BE2C (cell line): Measurements from ENCODE around the gene CCR6.

Experiments used
- DNase-seq: peaks from one replicate; pipeline ENCODE4 v3.0.0-alpha.2; 2020
- H3K27me3 ChIP-seq: fragments of 250-450 bp; sonication (Bioruptor Pico); 2 replicates; pipeline ENCODE4 v1.5.1; 2020; ENCODE audit warnings: mild to moderate bottlenecking
- H3K36me3 ChIP-seq: fragments of 250-450 bp; sonication (Bioruptor Pico); 2 replicates; pipeline ENCODE4 v1.5.1; 2020; ENCODE audit warnings: mild to moderate bottlenecking
- H3K4me1 ChIP-seq: fragments of 250-450 bp; sonication (Bioruptor Pico); 2 replicates; pipeline ENCODE4 v1.5.1; 2020
- H3K4me3 ChIP-seq: 2 replicates; pipeline ENCODE4 v1.5.1; 2011; ENCODE audit warnings: low read depth, low read length
- H3K9me3 ChIP-seq: fragments of 250-450 bp; sonication (Bioruptor Pico); 2 replicates; pipeline ENCODE4 v1.5.1; 2020
- TF ChIP-seq, protein P1 (sequence below): IDR thresholded peaks from 2 replicates; pipeline ENCODE4 v1.5.1; 2012; ENCODE audit warnings: mild to moderate bottlenecking, low read depth, low read length

Gene CCR6

DNA sequence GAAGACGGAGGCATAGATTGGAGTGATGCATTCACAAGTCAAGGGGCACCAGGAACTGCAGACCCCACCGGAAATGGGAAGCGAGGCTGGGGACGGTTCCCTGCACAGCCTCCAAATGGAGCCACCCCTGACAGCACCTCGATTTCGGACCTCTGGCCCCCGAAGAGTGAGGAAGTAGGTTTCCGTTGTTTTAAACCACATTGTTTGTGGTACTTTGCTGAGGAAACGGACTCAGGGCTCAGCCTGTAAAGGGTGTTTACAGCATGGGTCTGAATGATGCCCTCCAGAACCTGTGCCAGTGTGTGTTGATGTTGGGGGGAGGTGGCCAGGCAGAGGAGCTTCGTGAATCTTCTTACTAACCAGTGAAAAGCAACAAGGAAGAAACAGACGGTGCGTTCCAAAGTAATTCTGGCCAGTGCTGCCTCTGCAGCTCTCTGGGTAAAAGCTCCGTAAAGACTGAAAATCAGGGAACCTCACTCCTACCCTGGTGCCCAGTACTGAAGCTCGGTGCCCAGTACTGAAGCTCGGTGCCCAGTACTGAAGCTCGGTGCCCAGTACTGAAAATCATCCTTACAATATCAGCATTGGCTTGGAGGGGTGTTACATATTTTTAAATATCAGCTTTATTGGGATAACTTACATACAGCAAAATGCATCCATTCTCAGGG is 30.1 kb upstream of the CCR6 start:
- H3K4me1 ChIP-seq = no peaks in the 10 kb centered on the region
- no peak for DNase-seq
- H3K4me3 ChIP-seq = no peak overlapping the region

DNA sequence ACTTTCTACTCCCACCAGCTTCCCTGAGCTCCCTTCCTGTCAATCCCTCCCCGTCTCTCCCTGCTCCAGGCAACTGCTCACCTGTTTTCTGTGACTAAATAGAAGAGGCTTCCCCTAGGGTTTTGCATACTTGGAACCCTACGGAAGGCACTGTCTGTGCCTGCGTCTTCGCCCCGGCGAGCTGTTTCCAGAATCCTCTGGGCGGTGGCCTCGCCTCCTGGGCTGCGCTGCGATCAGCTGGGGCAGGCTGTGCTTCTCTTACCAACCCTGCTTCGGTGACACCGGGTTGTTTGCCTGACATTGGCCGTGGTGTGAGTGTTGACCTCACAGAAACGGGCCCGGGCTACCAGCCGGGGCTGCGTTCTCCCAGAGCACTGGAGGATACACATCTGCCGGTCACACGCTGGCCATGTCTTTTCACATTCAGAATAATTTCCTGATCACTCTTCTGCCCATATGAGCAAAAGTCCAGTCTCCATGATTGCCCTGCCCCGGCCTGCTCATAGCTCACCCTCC is 29.4 kb upstream of the CCR6 start:
- H3K4me3 ChIP-seq = no peak overlapping the region
- no peaks in the 10 kb centered on the region for H3K27me3 ChIP-seq
- H3K9me3 ChIP-seq = no peaks in the 10 kb centered on the region
- DNase-seq = no peak
- H3K4me1 ChIP-seq = no peaks in the 10 kb centered on the region
- TF ChIP-seq, protein P1, sequence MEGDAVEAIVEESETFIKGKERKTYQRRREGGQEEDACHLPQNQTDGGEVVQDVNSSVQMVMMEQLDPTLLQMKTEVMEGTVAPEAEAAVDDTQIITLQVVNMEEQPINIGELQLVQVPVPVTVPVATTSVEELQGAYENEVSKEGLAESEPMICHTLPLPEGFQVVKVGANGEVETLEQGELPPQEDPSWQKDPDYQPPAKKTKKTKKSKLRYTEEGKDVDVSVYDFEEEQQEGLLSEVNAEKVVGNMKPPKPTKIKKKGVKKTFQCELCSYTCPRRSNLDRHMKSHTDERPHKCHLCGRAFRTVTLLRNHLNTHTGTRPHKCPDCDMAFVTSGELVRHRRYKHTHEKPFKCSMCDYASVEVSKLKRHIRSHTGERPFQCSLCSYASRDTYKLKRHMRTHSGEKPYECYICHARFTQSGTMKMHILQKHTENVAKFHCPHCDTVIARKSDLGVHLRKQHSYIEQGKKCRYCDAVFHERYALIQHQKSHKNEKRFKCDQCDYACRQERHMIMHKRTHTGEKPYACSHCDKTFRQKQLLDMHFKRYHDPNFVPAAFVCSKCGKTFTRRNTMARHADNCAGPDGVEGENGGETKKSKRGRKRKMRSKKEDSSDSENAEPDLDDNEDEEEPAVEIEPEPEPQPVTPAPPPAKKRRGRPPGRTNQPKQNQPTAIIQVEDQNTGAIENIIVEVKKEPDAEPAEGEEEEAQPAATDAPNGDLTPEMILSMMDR = no peak
- no peaks in the 10 kb centered on the region for H3K36me3 ChIP-seq

More for the DNA sequence above, 30.1 kb upstream of the CCR6 start:
- Histone ChIP-seq H3K36me3 (no peaks in the 10 kb centered on the region), H3K9me3 (no peaks in the 10 kb centered on the region), H3K27me3 (no peaks in the 10 kb centered on the region)
- TF ChIP-seq, protein P1 = no peak

DNA sequence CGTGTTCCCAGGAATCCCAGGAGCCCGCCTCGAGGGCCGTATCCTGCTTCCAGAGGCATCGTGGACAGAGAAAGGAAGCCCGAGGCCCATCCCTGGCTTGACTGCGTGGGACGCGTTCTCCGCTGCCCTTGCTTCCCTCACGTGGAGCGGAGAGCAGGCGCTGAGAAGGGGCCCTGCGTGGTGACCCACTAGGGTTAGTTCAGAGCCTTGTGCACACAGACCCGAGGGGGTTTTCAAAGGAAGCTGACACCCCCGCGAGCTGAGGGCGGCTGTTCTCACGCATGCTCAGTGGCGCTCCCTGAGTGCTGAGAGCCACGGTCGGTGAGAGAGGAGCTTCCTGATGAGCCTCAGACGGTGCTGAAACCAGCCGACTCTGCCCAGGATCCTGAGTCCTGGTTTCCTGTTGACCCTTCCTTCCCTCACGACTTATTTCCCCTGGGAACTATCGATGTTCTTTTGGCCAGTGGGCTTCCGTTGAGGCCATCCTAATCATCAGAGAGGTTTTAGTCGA is 28.9 kb upstream of the CCR6 start:
- H3K4me1 ChIP-seq = no peaks in the 10 kb centered on the region
- TF ChIP-seq, protein P1 = no peak
- H3K4me3 ChIP-seq = no peak overlapping the region
- H3K27me3 ChIP-seq = no peaks in the 10 kb centered on the region
- H3K9me3 ChIP-seq = no peaks in the 10 kb centered on the region
- DNase-seq = no peak
- H3K36me3 ChIP-seq = no peaks in the 10 kb centered on the region

DNA sequence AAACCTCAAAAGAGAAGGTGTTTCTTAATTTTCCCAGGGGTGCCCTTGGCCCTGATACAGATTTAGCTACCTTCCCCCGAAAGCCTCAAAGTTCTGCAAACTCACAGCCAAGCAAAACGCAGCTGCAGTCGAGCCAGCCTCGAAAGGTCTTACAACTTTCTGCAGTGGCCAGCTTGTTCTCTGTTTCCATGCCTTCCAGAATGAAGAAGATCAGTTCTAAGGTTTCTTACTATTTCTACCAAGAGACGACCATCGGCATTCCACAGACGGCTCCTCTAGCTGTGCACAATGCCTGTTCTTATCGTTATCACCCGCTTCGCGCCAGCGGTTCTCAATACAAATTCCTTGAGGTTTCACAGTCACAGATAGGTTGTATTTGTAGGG is 28.5 kb upstream of the CCR6 start:
- Histone ChIP-seq H3K4me3 (no peak overlapping the region), H3K36me3 (no peaks in the 10 kb centered on the region), H3K9me3 (no peaks in the 10 kb centered on the region), H3K4me1 (no peaks in the 10 kb centered on the region), H3K27me3 (no peaks in the 10 kb centered on the region)
- TF ChIP-seq, protein P1 = no peak
- DNase-seq = no peak

DNA sequence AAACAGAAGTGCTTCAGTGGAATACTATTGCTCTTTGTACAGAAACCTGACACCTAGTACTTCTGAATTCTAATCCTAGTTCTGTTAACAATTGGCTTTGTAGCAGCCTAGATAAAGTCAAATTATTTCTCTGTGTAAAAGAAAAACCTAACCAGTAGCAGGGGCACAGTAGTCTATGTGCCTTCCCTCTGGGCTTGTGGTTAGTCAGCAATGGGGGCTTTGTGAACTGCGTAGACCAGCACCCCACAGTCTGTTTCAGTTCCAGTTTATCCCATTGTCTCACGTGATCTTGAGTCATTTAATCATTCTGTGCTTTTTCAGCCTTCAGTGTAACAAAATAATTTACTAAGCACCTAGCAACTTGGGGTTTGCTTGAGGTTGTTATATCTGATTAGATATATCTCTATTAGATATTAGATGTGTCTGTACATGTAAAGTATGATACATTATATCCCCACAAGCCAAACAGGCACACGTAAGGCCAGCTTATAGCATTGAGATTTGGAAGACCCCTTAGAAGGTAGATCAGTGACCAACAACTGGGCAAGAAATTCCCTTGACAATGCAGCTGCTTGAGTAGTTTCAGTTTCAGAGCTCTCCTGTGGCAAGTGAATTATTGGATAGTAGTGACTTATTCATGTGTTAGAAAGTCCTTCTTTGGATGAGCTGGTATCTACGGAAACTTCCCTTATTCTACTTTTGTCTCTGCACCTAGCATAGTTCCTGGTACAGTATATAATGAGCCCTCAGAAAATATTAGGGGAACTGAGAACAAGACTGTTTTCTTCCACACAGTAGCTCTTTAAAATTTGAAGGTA is 27.9 kb upstream of the CCR6 start:
- no peaks in the 10 kb centered on the region for H3K9me3 ChIP-seq
- H3K4me3 ChIP-seq = no peak overlapping the region
- no peaks in the 10 kb centered on the region for H3K4me1 ChIP-seq
- no peaks in the 10 kb centered on the region for H3K27me3 ChIP-seq
- TF ChIP-seq, protein P1 = no peak
- DNase-seq = no peak
- H3K36me3 ChIP-seq = no peaks in the 10 kb centered on the region
